GM23338 (cell line): ENCODE results near the gene FAM177A1. TPM values are rescaled to one million over a fixed set of nuclear protein-coding genes. Genes with fewer than 3 reads are reported as not detected.
"Not testable (repeated sequence)": the region's sequence is repeated elsewhere in the genome, so short reads cannot be mapped to it uniquely, and the experiment has no call there.

Source experiments
- ATAC-seq: fragments of 200-7000 bp; cut with Tn5 transposase; 3 replicates; pipeline ENCODE4 v1.9.1; 2020
- DNase-seq: peaks from one replicate; pipeline ENCODE4 v3.0.0-alpha.2; 2015; ENCODE audit warnings: low spot score
- H2AFZ ChIP-seq: fragments of 200-600 bp; sonication (generic); 2 replicates; pipeline ENCODE4 v1.8.0; 2016; ENCODE audit warnings: antibody characterized with exemption, mild to moderate bottlenecking, moderate library complexity
- H3F3A ChIP-seq: fragments of 200-600 bp; sonication (generic); replicated peaks from 2 replicates; pipeline ENCODE4 v1.8.0; 2017; ENCODE audit warnings: antibody characterized with exemption, mixed run types, low read depth
- H3K27ac ChIP-seq: fragments of 200-600 bp; sonication (generic); 2 replicates; pipeline ENCODE4 v1.6.1; 2016; ENCODE audit warnings: low read depth
- H3K27me3 ChIP-seq: fragments of 200-600 bp; sonication (generic); 2 replicates; pipeline ENCODE4 v1.8.0; 2016; ENCODE audit warnings: mild to moderate bottlenecking, mixed run types, moderate library complexity; ENCODE audit not compliant: insufficient read depth
- H3K36me3 ChIP-seq: fragments of 200-600 bp; sonication (generic); 2 replicates; pipeline ENCODE4 v1.8.0; 2016; ENCODE audit warnings: mild to moderate bottlenecking; ENCODE audit not compliant: insufficient read depth
- H3K4me1 ChIP-seq: fragments of 200-600 bp; sonication (generic); 2 replicates; pipeline ENCODE4 v1.8.0; 2016; ENCODE audit warnings: mild to moderate bottlenecking, moderate library complexity; ENCODE audit not compliant: insufficient read depth
- H3K4me2 ChIP-seq: fragments of 200-600 bp; sonication (generic); 2 replicates; pipeline ENCODE4 v1.7.1; 2017; ENCODE audit warnings: mixed run types
- H3K4me3 ChIP-seq: fragments of 200-600 bp; sonication (generic); 2 replicates; pipeline ENCODE4 v1.6.1; 2016; ENCODE audit warnings: mixed run types
- H3K79me2 ChIP-seq: fragments of 200-600 bp; sonication (generic); replicated peaks from 2 replicates; pipeline ENCODE4 v1.8.0; 2017; ENCODE audit warnings: mild to moderate bottlenecking; ENCODE audit not compliant: insufficient read depth
- H3K9me2 ChIP-seq: fragments of 200-600 bp; sonication (generic); 2 replicates; pipeline ENCODE4 v1.8.0; 2017; ENCODE audit not compliant: insufficient read depth
- H4K20me1 ChIP-seq: fragments of 200-600 bp; sonication (generic); replicated peaks from 2 replicates; pipeline ENCODE4 v1.8.0; 2017; ENCODE audit warnings: mild to moderate bottlenecking; ENCODE audit not compliant: insufficient read depth
- H3K27ac Mint-ChIP-seq: 2 replicates; pipeline ENCODE4 v1.8.0; 2020; ENCODE audit warnings: inconsistent platforms, mild to moderate bottlenecking, moderate library complexity, mixed read lengths
- H3K27me3 Mint-ChIP-seq: 3 replicates; pipeline ENCODE4 v1.8.0; 2022; ENCODE audit warnings: low read depth, mild to moderate bottlenecking, moderate library complexity, mixed read lengths, inconsistent platforms; ENCODE audit not compliant: insufficient read depth, poor library complexity
- H3K36me3 Mint-ChIP-seq: 3 replicates; pipeline ENCODE4 v1.8.0; 2021; ENCODE audit warnings: low read depth, mild to moderate bottlenecking, inconsistent platforms, moderate library complexity, mixed read lengths
- H3K4me1 Mint-ChIP-seq: 3 replicates; pipeline ENCODE4 v1.8.0; 2020; ENCODE audit warnings: mild to moderate bottlenecking, inconsistent platforms, mixed read lengths
- H3K4me3 Mint-ChIP-seq: 3 replicates; pipeline ENCODE4 v1.8.0; 2021; ENCODE audit warnings: moderate library complexity, mild to moderate bottlenecking, inconsistent platforms, mixed read lengths
- H3K9me3 Mint-ChIP-seq: 3 replicates; pipeline ENCODE4 v1.8.0; 2020; ENCODE audit warnings: moderate library complexity, mild to moderate bottlenecking, inconsistent platforms, mixed read lengths
- CREB1 ChIP-seq: fragments of 250-450 bp; sonication (Bioruptor Pico); IDR thresholded peaks from 2 replicates; pipeline ENCODE4 v1.5.0; 2020; ENCODE audit warnings: low read depth, mild to moderate bottlenecking, moderate library complexity
- EZH2 ChIP-seq: fragments of 200-600 bp; sonication (generic); IDR thresholded peaks from one replicate; pipeline ENCODE4 v1.8.0; 2017; ENCODE audit warnings: antibody characterized with exemption, mild to moderate bottlenecking, low read depth; ENCODE audit not compliant: unreplicated experiment
- EZH2phosphoT487 ChIP-seq: fragments of 200-600 bp; sonication (generic); IDR thresholded peaks from one replicate; pipeline ENCODE4 v1.8.1; 2018; ENCODE audit warnings: antibody characterized with exemption; ENCODE audit not compliant: unreplicated experiment
- ZNF114 ChIP-seq: fragments of 250-450 bp; sonication (Bioruptor Pico); IDR thresholded peaks from 2 replicates; pipeline ENCODE4 v1.5.0; 2020; ENCODE audit warnings: mild to moderate bottlenecking, moderate library complexity
- polyA plus RNA-seq: library from polyadenylated mRNA; unstranded; fragments of >200 nt; fragmentation: Nextera tagmentation; extraction: Ambion mirVana; gene quantifications from 2 replicates; pipeline ENCODE4 v1.2.1, GENCODE V29; 2016
- total RNA-seq: library from RNA; depleted of rRNA; stranded (reverse); fragments of >200 nt; shearing (Covaris generic); gene quantifications from 2 replicates; pipeline ENCODE4 v1.2.3, GENCODE V29; 2014
- TF ChIP-seq, protein P1 (sequence below): IDR thresholded peaks from one replicate; pipeline ENCODE4 v1.6.1; 2018; ENCODE audit warnings: antibody characterized with exemption; ENCODE audit not compliant: unreplicated experiment
- TF ChIP-seq, protein P2 (sequence below), 2 experiments: fragments of 200-600 bp in 1 of 2; sonication (generic) in 1 of 2; conservative IDR thresholded peaks; 2 replicates each; pipeline versions ENCODE4 v1.5.1 to v1.6.1; 2016 to 2017; ENCODE audit warnings: antibody characterized with exemption in 2 of 2, low read depth in 2 of 2, mild to moderate bottlenecking in 2 of 2, moderate library complexity in 1 of 2

FAM177A1 gene
- total and polyA plus RNA-seq, 2 experiments from 2014 or later = 22.8 to 72.5 TPM

DNA sequence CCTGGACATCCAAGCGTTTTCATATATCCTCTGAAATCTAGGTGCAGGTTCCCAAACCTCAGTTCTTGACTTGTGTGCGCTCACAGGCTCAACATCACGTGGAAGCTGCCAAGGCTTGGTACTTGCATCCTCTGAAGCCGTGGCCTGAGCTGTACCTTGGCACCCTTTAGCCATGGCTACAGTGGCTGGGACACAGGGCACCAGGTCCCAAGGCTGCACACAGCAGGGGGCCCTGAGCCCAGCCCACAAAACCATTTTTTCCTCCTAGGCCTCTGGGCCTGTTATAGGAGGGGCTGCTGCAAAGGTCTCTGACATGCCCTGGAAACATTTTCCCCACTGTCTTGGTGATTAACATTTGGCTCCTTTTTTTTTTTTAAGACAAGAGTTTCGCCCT, 11.6 kb upstream of the FAM177A1 start (continued):
- TF ChIP-seq, protein P1, sequence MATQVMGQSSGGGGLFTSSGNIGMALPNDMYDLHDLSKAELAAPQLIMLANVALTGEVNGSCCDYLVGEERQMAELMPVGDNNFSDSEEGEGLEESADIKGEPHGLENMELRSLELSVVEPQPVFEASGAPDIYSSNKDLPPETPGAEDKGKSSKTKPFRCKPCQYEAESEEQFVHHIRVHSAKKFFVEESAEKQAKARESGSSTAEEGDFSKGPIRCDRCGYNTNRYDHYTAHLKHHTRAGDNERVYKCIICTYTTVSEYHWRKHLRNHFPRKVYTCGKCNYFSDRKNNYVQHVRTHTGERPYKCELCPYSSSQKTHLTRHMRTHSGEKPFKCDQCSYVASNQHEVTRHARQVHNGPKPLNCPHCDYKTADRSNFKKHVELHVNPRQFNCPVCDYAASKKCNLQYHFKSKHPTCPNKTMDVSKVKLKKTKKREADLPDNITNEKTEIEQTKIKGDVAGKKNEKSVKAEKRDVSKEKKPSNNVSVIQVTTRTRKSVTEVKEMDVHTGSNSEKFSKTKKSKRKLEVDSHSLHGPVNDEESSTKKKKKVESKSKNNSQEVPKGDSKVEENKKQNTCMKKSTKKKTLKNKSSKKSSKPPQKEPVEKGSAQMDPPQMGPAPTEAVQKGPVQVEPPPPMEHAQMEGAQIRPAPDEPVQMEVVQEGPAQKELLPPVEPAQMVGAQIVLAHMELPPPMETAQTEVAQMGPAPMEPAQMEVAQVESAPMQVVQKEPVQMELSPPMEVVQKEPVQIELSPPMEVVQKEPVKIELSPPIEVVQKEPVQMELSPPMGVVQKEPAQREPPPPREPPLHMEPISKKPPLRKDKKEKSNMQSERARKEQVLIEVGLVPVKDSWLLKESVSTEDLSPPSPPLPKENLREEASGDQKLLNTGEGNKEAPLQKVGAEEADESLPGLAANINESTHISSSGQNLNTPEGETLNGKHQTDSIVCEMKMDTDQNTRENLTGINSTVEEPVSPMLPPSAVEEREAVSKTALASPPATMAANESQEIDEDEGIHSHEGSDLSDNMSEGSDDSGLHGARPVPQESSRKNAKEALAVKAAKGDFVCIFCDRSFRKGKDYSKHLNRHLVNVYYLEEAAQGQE = no peak
- no peak for TF ChIP-seq EZH2
- no peak for TF ChIP-seq ZNF114 (CRISPR knock-in tag)
- no peak for TF ChIP-seq CREB1 (CRISPR knock-in tag)
- TF ChIP-seq, protein P2, sequence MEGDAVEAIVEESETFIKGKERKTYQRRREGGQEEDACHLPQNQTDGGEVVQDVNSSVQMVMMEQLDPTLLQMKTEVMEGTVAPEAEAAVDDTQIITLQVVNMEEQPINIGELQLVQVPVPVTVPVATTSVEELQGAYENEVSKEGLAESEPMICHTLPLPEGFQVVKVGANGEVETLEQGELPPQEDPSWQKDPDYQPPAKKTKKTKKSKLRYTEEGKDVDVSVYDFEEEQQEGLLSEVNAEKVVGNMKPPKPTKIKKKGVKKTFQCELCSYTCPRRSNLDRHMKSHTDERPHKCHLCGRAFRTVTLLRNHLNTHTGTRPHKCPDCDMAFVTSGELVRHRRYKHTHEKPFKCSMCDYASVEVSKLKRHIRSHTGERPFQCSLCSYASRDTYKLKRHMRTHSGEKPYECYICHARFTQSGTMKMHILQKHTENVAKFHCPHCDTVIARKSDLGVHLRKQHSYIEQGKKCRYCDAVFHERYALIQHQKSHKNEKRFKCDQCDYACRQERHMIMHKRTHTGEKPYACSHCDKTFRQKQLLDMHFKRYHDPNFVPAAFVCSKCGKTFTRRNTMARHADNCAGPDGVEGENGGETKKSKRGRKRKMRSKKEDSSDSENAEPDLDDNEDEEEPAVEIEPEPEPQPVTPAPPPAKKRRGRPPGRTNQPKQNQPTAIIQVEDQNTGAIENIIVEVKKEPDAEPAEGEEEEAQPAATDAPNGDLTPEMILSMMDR (conservative IDR thresholded peaks at IDR 0.05; ENCODE audit: low read depth in 2 of 2) = no peak
- no peak for TF ChIP-seq EZH2phosphoT487

DNA sequence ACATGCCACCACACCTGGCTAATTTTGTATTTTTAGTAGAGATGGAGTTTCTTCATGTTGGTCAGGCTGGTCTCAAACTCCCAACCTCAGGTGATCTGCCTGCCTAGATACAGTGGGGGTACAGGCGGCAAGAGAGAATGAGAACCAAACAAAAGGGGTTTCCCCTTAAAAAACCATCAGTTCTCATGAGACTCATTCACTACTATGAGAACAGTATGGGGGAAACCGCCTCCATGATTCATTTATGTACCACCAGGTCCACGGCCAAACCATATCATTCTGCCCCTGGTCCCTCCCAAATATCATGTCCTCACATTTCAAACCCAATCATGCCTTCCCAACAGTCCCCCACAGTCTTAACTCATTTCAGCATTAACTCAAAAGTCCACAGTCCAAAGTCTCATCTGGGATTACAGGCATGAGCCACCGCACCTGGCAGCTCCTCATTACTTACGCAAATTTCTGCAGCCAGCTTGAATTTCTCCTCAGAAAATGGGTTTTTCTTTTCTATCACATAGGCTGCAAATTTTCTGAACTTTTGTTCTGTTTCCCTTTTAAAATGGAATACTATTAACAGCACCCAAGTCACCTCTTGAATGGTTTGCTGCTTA, 11.0 kb upstream of the FAM177A1 start:
- not testable (repeated sequence) for H3K9me2 ChIP-seq, H3K4me3 Mint-ChIP-seq, H3F3A ChIP-seq, ATAC-seq, H3K79me2 ChIP-seq, H3K27ac Mint-ChIP-seq, H3K4me3 ChIP-seq, H2AFZ ChIP-seq, H3K4me1 Mint-ChIP-seq, H3K4me1 ChIP-seq, H3K27me3 Mint-ChIP-seq, H3K4me2 ChIP-seq, H3K36me3 ChIP-seq, DNase-seq, H4K20me1 ChIP-seq, H3K27ac ChIP-seq, H3K27me3 ChIP-seq
- Mint-ChIP-seq H3K9me3 (peaks cover 41% of the 10 kb centered on the region), H3K36me3 (peaks cover 50% of the 10 kb centered on the region)

DNA sequence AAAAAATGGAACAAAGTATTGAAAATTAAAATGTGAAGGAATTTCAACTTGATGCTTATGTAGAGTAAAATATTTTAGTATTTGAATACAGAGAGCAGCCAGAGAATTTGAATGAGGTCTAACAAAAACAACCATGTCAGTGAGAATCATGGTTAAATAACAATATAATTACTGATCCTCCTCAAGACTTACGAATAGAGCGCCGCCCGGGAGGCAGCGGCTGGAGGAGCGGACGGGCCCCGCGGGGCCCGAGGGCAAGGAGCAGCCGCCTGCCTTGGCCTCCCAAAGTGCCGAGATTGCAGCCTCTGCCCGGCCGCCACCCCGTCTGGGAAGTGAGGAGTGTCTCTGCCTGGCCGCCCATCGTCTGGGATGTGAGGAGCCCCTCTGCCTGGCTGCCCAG, 7.8 kb upstream of the FAM177A1 start:
- H3K27ac Mint-ChIP-seq, H3K27ac ChIP-seq, H3K27me3 ChIP-seq, H3K9me2 ChIP-seq, H3K4me3 ChIP-seq, H3K4me2 ChIP-seq, ATAC-seq, H3K27me3 Mint-ChIP-seq, H4K20me1 ChIP-seq, H3F3A ChIP-seq, H3K79me2 ChIP-seq, DNase-seq, H3K4me1 ChIP-seq, H3K4me3 Mint-ChIP-seq, H3K4me1 Mint-ChIP-seq, H3K36me3 ChIP-seq, H2AFZ ChIP-seq: not testable (repeated sequence)
- H3K9me3 Mint-ChIP-seq = peaks cover 47% of the 10 kb centered on the region
- H3K36me3 Mint-ChIP-seq = peaks cover 33% of the 10 kb centered on the region
